ENCODE results near the gene COX6A2. TPM values are rescaled to one million over a fixed set of nuclear protein-coding genes. Genes with fewer than 3 reads are reported as not detected.

The COX6A2 gene
- total RNA-seq, 1 experiment from 2014 or later, result not detected

- TF ChIP-seq ZNF512 (CRISPR knock-in tag; IDR thresholded peaks at IDR 0.05; ENCODE audit: borderline replicate concordance), result no peak
- TF ChIP-seq SOX15 (CRISPR knock-in tag; IDR thresholded peaks at IDR 0.05), result no peak
- TF ChIP-seq, protein P1, sequence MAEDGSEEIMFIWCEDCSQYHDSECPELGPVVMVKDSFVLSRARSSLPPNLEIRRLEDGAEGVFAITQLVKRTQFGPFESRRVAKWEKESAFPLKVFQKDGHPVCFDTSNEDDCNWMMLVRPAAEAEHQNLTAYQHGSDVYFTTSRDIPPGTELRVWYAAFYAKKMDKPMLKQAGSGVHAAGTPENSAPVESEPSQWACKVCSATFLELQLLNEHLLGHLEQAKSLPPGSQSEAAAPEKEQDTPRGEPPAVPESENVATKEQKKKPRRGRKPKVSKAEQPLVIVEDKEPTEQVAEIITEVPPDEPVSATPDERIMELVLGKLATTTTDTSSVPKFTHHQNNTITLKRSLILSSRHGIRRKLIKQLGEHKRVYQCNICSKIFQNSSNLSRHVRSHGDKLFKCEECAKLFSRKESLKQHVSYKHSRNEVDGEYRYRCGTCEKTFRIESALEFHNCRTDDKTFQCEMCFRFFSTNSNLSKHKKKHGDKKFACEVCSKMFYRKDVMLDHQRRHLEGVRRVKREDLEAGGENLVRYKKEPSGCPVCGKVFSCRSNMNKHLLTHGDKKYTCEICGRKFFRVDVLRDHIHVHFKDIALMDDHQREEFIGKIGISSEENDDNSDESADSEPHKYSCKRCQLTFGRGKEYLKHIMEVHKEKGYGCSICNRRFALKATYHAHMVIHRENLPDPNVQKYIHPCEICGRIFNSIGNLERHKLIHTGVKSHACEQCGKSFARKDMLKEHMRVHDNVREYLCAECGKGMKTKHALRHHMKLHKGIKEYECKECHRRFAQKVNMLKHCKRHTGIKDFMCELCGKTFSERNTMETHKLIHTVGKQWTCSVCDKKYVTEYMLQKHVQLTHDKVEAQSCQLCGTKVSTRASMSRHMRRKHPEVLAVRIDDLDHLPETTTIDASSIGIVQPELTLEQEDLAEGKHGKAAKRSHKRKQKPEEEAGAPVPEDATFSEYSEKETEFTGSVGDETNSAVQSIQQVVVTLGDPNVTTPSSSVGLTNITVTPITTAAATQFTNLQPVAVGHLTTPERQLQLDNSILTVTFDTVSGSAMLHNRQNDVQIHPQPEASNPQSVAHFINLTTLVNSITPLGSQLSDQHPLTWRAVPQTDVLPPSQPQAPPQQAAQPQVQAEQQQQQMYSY (CRISPR knock-in tag; IDR thresholded peaks at IDR 0.05), result peak; percentile 39; the same call in 1 of the 2 replicates
- TF ChIP-seq ZNF671 (CRISPR knock-in tag; IDR thresholded peaks at IDR 0.05), result no peak
- no peak for TF ChIP-seq SMAD3 (CRISPR knock-in tag; IDR thresholded peaks at IDR 0.05; ENCODE audit: borderline replicate concordance)
- TF ChIP-seq, protein P2, sequence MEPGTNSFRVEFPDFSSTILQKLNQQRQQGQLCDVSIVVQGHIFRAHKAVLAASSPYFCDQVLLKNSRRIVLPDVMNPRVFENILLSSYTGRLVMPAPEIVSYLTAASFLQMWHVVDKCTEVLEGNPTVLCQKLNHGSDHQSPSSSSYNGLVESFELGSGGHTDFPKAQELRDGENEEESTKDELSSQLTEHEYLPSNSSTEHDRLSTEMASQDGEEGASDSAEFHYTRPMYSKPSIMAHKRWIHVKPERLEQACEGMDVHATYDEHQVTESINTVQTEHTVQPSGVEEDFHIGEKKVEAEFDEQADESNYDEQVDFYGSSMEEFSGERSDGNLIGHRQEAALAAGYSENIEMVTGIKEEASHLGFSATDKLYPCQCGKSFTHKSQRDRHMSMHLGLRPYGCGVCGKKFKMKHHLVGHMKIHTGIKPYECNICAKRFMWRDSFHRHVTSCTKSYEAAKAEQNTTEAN (CRISPR knock-in tag; IDR thresholded peaks at IDR 0.05), result no peak
- TF ChIP-seq RORB (CRISPR knock-in tag; IDR thresholded peaks at IDR 0.05), result no peak
- no peak for TF ChIP-seq FOXJ3 (CRISPR knock-in tag; IDR thresholded peaks at IDR 0.05; ENCODE audit: borderline replicate concordance)
- no peak for TF ChIP-seq CDX4 (CRISPR knock-in tag; IDR thresholded peaks at IDR 0.05; ENCODE audit: borderline replicate concordance)
- no peak for TF ChIP-seq MYBL2 (CRISPR knock-in tag; IDR thresholded peaks at IDR 0.05)
- TF ChIP-seq ERG (CRISPR knock-in tag; IDR thresholded peaks at IDR 0.05), result no peak
- no peak for TF ChIP-seq ZNF317 (CRISPR knock-in tag; IDR thresholded peaks at IDR 0.05; ENCODE audit: borderline replicate concordance, low read depth)
- no peak for TF ChIP-seq ATF3 (CRISPR knock-in tag; conservative IDR thresholded peaks at IDR 0.05)
- TF ChIP-seq ZBTB21 (CRISPR knock-in tag; IDR thresholded peaks at IDR 0.05; ENCODE audit: borderline replicate concordance), result no peak
- no peak for TF ChIP-seq MLX (CRISPR knock-in tag; IDR thresholded peaks at IDR 0.05)
- TF ChIP-seq ZNF232 (CRISPR knock-in tag; IDR thresholded peaks at IDR 0.05), result no peak
- no peak for TF ChIP-seq ATF6 (CRISPR knock-in tag; IDR thresholded peaks at IDR 0.05)
- TF ChIP-seq, protein P3, sequence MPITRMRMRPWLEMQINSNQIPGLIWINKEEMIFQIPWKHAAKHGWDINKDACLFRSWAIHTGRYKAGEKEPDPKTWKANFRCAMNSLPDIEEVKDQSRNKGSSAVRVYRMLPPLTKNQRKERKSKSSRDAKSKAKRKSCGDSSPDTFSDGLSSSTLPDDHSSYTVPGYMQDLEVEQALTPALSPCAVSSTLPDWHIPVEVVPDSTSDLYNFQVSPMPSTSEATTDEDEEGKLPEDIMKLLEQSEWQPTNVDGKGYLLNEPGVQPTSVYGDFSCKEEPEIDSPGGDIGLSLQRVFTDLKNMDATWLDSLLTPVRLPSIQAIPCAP (CRISPR knock-in tag; IDR thresholded peaks at IDR 0.05), result peak; percentile 75; the same call in 1 of the 2 replicates
- TF ChIP-seq GRHL2 (CRISPR knock-in tag; IDR thresholded peaks at IDR 0.05; ENCODE audit: insufficient replicate concordance, severe bottlenecking), result no peak
- TF ChIP-seq, protein P4, sequence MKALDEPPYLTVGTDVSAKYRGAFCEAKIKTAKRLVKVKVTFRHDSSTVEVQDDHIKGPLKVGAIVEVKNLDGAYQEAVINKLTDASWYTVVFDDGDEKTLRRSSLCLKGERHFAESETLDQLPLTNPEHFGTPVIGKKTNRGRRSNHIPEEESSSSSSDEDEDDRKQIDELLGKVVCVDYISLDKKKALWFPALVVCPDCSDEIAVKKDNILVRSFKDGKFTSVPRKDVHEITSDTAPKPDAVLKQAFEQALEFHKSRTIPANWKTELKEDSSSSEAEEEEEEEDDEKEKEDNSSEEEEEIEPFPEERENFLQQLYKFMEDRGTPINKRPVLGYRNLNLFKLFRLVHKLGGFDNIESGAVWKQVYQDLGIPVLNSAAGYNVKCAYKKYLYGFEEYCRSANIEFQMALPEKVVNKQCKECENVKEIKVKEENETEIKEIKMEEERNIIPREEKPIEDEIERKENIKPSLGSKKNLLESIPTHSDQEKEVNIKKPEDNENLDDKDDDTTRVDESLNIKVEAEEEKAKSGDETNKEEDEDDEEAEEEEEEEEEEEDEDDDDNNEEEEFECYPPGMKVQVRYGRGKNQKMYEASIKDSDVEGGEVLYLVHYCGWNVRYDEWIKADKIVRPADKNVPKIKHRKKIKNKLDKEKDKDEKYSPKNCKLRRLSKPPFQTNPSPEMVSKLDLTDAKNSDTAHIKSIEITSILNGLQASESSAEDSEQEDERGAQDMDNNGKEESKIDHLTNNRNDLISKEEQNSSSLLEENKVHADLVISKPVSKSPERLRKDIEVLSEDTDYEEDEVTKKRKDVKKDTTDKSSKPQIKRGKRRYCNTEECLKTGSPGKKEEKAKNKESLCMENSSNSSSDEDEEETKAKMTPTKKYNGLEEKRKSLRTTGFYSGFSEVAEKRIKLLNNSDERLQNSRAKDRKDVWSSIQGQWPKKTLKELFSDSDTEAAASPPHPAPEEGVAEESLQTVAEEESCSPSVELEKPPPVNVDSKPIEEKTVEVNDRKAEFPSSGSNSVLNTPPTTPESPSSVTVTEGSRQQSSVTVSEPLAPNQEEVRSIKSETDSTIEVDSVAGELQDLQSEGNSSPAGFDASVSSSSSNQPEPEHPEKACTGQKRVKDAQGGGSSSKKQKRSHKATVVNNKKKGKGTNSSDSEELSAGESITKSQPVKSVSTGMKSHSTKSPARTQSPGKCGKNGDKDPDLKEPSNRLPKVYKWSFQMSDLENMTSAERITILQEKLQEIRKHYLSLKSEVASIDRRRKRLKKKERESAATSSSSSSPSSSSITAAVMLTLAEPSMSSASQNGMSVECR (CRISPR knock-in tag; IDR thresholded peaks at IDR 0.05; ENCODE audit: borderline replicate concordance), result 0 out of 2 replicates have a peak, but pooled peaks have one; percentile 35
These were observed 500 bp downstream of the COX6A2 start (continued) for GRCh38 chr16:31427441-31428278.
